Thyroid gland (tissue), 4 donors: ENCODE data around the gene ATP6V0A1.

Experiments
- POLR2A ChIP-seq, 2 donors: fragments of 450-650 bp; IDR thresholded peaks; one replicate each; pipeline ENCODE4 v1.6.1; 2017; ENCODE audit warnings: antibody characterized with exemption in 2 of 2, mild to moderate bottlenecking in 2 of 2, moderate library complexity in 1 of 2
- TF ChIP-seq, protein P1 (sequence below), 6 experiments: fragments of 200-600 bp in 3 of 6; fragments of 450-650 bp in 3 of 6; sonication (generic) in 3 of 6; IDR thresholded peaks; one replicate each; pipeline ENCODE4 v1.5.1; 2016 to 2019; ENCODE audit warnings: antibody characterized with exemption in 6 of 6, mild to moderate bottlenecking in 2 of 6, inconsistent platforms in 1 of 6, moderate library complexity in 1 of 6

DNA sequence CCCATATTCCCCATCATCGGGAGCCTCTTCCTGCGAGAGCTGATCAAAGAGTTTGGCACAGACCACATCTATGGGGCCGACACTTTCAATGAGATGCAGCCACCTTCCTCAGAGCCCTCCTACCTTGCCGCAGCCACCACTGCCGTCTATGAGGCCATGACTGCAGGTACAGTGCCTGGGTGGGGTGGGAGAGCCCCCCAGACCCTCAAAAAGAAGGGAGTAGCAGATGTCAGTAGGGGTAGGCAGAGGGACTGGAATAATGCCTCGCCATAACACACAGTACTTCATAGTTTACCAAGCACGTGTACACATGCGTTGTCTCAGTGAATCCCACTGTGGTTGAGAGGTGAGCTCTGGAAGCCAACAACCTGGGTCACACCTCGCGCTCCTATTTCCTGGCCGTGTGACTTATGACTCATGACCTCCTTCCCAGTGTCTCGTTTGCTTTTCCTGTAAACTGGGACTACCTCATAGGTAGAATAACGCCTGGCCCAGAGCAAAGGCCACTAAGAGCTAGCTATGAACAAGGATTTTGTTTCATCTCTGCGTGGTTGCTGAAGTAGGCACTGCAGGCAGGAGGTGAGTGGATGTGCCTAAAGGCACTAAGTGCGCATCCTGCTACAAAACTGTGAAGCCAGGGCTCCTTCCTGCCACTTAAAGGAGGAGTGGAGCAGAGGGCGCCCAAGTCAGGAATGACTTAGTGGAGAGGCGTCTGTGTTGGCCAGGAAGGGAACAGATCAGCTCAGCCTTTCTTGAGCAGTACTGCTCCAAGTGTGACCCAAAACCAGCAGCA, 82.6 kb downstream of the ATP6V0A1 start:
- TF ChIP-seq, protein P1, sequence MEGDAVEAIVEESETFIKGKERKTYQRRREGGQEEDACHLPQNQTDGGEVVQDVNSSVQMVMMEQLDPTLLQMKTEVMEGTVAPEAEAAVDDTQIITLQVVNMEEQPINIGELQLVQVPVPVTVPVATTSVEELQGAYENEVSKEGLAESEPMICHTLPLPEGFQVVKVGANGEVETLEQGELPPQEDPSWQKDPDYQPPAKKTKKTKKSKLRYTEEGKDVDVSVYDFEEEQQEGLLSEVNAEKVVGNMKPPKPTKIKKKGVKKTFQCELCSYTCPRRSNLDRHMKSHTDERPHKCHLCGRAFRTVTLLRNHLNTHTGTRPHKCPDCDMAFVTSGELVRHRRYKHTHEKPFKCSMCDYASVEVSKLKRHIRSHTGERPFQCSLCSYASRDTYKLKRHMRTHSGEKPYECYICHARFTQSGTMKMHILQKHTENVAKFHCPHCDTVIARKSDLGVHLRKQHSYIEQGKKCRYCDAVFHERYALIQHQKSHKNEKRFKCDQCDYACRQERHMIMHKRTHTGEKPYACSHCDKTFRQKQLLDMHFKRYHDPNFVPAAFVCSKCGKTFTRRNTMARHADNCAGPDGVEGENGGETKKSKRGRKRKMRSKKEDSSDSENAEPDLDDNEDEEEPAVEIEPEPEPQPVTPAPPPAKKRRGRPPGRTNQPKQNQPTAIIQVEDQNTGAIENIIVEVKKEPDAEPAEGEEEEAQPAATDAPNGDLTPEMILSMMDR (IDR thresholded peaks at IDR 0.05), result no peak
- TF ChIP-seq POLR2A (IDR thresholded peaks at IDR 0.05), result no peak
